ENCODE data around the gene MAP1LC3B. TPM values are rescaled to one million over a fixed set of nuclear protein-coding genes. Genes with fewer than 3 reads are reported as not detected.

Gene MAP1LC3B
- total and polyA plus RNA-seq, 2 of the 8 experiments (the other 6 are each of a cell fraction or from before 2014, with no cell fraction given) = 29.5 to 48.5 TPM

DNA sequence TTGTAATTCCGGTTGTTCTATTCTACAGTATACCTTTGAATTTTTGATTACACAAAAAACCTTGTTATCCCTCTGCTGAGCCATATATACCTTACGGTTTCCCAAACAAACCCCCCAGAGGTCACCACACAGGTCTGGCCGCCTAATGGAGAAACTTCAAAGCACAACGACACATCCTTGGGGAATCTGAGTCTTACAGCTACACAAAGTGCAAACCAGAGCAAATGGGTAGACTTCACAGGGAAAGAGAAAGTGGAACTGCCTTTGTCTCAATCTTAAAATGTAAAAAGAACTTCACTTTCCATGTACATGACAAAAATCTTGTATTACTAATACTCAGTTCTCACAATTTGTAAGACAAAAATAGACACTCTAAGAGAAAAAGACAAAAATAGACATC, 11.3 kb upstream of the MAP1LC3B start (continued):
- TF ChIP-seq TAF1 (IDR thresholded peaks at IDR 0.05; ENCODE audit: low read depth, low read length) (no peak), CREB1 (IDR thresholded peaks at IDR 0.05) (no peak), JUND (IDR thresholded peaks at IDR 0.05; ENCODE audit: low read length) (no peak)
